HK-2 (cell line): ENCODE measurements around the gene HORMAD2.
"Not testable (repeated sequence)": the region's sequence is repeated elsewhere in the genome, so short reads cannot be mapped to it uniquely, and the experiment has no call there.

Source experiments
- DNase-seq: peaks from one replicate; pipeline ENCODE4 v3.0.0-alpha.2; 2018; ENCODE audit not compliant: unreplicated experiment

Gene HORMAD2

DNA sequence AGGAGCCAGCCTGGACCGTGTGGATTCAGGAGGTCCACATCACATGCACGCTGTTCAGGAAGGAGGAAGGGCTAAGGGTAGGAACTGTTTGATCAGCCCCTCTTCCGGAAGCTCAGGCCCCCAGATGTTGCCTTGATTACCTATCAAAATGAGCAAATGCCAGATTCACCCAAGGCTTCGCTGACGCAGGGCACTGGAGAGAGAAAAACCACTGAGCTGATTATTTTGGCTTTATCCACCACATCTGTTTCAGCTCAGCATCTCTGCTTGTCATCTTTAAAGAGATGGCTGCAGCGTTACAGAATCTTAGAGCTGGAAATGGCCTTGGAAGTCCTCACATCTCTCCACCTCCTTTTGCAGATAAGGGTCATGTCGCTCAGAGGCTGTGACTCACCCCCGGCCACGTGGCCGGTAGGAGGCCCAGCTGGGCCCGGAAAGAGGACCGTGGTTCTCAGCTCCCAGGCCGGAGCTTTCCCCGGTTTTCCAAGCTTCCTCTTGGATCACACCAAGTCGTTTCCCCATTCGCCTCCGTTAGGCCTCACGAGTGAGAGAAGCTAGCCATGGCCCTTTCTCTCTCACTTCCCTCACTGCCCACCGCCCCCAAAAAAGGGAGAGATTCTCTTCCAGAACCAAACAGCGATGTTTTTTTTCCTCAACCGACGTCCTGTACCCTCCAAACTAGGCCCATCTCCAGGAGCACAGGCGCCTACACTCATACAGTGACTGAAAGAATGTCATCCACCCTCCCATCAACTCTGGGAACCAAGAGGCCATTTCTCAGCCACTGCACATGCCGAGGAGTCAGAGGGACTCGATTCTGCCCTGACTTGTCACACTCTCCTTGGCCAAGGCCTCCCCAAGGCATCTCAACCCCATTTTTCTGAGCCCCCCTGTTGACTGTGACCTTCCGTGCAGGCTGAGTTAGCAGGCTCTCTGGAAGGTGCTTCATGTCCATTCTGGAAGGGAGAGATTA, 128.7 kb downstream of the HORMAD2 start:
- peak; percentile 71 for DNase-seq

DNA sequence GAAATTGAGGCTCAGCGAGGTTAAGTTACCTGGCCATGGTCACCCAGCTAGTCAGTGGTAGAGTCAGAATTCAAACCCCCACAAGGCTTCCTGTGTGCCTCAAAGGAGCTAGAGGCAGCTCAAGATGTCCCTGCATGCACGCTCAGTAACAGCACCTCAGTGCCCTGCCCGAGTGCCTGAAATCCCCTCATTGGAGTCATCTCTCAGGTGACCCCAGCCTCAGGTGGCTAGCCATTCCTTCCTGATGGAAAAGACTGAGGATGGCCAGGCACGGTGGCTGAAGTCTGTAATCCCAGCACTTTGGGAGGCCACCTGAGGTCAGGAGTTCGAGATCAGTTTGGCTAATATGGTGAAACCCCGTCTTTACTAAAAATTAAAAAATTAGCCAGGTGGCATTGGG, 129.4 kb downstream of the HORMAD2 start:
- no peak for DNase-seq

DNA sequence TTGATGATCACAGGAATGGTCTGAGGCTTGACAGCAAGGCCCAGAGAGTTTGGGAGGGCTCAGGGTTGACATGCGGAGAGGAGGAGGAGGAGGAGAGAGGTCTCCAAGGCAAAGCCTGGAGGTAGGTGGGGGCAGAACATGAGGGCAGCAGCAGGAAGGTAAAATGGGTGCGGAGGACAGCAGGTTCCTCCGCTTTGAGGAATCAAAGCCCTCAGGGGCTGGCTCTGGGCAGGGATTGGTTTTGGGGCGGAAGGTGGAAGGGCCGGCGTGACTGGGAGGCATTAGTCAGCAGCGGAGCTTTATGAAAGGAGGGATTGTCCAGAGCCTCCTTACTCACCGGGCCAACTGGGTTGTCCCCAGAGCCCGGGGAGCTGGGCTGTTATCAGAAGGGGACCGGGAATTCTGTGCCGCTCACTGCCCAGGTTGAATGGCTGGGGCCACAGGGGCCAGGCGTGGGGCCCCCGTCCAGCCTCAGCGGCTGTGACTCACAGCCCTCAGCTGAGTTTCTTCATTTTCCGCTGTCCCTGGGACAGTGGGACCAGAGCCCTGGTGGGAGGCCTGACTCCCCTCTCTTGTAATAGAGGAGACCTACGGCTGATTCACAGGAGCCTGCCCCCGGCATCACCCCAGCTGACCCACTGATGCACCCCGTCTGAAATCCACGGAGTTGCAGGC, 130.1 kb downstream of the HORMAD2 start:
- peak; percentile 83 for DNase-seq

DNA sequence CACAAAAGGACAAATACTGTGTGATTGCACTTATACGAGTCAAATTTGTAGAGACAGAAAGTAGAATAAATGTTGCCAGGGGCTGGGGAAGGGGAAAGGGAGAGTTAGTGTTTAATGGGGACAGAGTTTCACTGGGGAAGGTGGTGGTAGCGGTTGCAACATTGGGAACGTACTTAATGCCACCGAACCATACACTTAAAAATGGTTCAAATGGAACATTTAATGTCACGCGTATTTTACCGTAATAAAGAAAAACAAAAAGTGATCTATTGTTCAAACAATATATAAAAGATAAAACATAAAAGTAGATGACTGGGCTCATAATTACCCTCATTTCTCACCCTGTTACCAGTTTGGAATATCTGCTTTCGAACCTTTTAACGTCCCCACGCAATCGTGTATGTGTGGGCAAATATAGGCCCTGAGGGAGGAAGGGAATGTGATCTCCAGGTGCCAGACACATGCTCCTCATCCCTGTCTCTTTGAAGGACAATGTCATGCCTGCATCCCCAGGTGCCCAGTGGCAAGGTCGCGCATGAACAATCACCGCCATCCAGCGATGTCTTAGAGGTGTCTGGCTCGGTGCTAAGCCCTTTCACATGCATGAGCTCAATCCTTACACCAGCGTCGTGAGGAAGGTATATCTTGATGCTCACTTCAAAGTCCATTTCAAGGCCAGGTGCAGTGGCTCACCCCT, 131.0 kb downstream of the HORMAD2 start:
- DNase-seq: no peak

DNA sequence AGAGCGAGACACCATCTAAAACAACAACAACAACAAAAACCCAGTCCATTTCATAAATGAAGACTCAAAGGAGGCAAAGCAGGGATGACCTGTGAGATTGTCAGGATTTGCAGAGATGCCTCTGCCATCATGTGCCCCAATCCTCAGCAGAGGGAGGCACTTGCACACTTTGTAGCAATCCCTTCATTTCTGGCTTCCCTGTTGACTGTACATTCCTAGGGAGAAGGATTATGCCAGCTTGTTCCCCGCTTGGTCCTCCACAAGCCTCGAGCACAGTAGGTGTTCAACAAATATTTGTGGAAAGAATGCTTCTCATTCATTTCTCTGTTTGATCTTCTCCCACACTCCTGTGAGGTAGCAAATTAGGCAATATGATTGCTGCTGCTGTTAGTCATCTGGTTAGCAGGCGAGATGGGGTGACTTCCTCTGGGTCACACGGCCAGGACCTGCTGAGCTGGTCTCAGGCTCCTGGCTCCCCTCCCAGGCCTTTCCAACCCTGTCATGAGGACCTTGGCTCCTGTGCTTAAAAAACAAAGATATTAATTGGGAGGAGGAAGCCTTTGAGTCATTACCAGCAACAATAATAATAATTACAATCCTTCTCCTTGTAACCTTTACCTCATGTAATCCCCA, 132.2 kb downstream of the HORMAD2 start:
- DNase-seq: peak; percentile 78

DNA sequence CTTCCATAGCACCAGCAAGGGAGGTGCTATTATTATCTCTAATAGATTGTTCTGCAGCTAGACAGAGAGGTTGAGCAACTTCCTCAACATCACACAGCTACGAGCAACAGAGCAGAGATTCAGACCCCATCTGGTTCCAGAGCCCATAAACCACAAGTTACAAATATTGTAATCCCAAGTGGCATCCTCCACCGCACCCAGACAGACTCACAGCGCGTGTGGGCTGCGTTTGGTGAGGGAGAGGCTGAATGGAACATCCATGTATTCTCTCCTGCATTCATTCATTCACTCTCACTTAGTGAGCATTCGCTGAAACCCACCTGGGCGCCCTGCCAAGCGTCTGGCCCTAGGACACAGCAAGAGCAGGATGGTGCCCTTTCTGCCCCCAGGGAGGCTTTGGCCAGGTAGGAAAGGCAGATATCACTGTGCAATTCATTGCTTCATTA, 132.8 kb downstream of the HORMAD2 start:
- DNase-seq: peak; percentile 58

DNA sequence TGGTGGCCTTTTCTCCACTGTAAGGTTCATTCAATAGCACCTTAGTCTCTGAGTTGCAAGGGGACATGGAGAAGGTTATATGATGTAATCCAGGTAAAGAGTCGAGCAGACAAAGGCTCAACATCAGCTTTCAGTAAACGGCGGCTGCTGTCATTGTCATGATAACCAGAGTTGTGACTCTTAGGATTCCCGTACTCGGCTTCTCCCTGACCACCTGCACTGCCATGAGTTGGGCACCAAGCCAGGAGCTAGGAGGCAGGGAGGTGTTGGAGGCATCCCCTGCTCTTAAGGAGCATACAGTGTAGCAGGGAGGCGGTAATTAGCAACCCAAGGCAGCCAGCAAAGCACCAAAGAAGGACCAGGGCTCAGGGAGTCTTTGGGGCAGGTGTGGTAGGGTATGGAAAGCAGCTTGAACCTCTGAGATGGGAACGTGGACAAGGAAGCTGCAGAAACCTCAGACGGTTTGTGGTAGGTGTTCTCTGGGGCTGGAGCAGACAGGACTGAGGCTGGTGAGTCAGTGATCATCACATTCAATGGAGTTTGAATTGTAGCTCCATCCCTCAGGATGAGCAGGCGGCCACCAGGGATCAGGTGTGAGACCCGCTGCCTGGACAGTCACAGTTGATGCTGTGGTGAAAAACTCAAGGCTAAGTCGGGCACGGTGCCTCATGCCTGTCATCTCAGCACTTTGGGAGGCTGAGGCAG, 134.6 kb downstream of the HORMAD2 start:
- no peak for DNase-seq

DNA sequence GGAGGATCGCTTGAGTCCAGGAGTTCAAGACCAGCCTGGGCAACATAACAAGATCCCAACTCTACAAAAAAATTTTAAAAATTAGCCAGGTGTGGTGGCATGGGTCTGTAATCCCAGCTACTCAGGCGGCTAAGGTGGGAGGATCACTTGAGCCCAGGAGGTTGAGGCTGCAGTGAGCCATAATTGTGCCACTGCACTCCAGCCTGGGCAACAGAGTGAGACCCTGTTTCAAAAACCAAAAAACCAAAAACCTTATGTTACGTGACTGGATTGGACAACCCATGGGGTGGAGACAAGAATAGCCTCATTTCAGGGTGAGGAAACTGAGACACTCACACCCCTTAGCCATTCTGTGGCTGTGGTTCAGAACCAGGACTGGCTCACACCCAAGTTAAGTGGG, 136.0 kb downstream of the HORMAD2 start:
- DNase-seq: not testable (repeated sequence)

DNA sequence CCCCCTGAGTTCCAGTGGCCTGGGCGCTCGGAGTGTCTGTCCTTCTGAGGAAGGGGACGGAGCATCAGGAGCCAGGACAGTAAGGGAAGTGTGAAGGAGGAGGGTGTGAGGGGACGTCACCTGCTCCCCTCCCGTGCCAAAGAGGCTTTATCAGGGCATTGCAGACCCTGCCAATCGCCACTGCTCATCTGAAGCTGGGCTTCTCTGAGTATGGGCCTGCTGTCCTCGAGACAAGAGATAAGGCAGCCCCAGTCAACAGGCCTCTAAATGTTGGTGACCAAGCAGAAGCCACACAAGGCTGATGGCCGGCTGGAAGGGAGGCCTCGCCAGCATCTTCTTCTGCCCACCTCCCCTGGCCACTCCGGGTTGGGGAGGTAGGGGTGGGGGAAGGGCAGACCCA, 136.4 kb downstream of the HORMAD2 start:
- no peak for DNase-seq

DNA sequence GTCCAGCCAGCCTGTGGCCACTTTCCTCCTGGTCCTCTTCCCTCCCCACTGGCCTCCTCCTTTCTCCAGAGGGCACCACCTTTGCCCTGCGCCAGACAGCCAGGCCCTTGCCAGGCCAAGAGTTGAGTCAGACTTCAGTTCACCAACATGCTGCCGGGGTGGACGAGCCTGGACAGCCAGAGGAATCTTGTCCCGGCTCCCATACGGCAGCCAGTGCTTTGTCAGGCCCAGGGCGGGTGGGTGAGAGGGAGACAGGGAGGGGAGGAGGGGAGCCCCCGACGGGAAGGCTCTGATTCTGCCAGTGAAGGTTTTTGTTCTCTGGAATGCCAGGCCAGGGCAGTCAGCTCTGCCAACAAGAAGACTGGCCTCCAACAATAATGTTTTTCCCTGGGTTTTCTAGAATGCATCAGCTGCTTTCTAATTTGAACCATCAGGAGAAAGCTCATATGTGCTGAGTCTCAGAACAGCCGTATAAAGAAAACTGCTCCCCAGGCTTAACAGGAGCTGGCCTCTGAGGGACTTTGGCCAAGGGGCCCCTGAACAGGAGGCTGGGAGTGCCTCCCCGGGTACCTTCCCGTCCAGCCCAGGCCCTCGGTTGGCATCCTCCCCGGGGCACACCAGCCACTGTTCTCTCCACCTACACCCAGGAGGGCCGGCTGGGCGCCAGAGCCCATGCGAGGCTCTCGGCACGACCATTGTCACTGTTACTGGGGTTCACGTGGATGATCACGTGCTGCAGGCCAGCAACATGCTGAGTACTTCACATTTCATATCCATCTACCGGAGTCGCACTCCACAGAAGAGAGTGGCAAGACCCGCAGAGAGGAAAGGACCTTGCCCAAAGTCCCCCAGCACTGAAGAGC, 137.7 kb downstream of the HORMAD2 start:
- DNase-seq: no peak

DNA sequence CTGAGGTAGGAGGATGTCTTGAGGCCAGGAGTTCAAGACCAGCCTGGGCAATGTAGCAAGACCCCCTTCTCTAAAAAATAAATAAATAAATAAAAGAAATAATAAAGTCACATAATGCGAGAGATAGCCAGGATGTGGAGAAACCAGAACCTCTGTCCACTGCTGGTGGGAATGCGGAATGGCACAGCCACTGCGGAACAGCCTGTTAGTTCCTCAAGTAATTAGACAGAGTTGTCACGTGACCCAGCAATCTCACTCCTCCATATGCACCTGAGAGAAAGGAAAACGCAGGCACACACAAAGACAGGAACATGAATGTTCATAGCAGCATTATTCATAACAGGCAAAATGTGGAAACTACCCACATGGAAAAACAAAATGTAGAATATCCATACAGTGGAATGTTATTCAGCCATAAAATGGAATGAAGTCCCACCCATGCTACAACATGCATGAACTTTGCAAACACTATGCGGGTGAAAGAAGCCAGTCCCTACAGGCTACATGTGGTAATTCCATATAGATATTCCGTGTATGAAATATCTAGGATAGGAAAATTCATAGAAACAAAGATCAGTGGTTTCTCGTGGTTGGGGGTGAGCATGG, 138.9 kb downstream of the HORMAD2 start:
- no peak for DNase-seq

DNA sequence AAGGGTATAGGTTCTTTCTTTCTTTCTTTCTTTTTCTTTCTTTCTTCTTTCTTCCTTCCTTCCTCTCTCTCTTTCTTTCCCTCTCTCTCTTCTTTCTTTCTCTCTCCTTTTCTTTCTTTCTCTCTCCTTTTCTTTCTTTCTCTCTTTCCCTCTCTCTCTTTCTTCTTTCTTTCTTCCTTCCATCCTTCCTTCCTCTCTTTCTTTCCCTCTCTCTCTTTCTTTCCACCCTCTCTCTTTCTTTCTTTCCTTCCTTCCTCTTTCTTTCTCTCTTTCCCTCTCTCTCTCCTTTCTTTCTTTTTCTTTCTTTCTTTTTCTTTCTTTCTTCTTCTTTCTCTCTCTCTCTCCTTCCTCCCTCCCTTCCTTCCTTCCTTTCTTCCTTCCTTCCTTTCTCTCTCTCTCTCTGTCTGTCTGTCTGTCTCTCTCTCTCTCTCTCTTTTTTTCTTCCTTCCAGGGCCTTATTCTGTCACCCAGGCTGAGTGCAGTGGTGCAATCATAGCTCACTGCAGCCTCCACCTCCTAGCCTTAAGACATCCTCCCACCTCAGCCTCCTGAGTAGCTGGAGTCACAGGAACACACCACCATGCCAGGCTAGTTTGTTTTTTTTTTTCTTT, 139.5 kb downstream of the HORMAD2 start:
- DNase-seq: no peak

DNA sequence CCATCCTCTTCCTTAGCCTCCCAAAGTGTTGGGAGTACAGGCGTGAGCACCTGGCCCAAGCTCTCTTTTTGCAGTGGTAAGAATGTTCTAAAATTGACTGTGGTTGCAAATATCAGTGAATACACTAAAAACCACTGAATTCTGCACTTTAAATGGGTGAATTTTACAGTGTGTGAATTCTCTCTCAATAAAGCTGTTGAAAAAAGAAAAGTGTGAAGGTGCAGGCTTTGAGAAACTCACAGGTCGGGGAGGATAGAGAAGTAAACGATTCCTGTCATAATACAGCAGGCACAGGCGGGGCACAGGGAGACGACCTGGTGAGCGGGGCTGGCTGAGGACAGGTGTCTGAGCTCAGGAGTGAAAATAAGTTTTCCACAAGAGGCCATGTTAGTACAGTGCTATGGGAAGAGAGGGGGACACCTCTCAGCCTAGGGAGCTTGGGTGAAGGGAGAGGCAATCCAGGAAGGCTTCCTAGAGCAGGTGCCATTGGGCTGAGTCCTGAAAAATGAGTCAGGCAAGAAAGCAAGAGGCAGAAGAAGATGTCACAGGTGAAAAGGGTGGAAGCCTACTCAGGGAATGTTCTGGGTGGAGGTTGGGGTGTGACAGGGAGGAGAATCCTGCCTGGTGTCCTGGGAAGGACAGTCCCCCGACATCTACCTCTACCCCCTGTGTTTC, 140.2 kb downstream of the HORMAD2 start:
- DNase-seq: no peak

DNA sequence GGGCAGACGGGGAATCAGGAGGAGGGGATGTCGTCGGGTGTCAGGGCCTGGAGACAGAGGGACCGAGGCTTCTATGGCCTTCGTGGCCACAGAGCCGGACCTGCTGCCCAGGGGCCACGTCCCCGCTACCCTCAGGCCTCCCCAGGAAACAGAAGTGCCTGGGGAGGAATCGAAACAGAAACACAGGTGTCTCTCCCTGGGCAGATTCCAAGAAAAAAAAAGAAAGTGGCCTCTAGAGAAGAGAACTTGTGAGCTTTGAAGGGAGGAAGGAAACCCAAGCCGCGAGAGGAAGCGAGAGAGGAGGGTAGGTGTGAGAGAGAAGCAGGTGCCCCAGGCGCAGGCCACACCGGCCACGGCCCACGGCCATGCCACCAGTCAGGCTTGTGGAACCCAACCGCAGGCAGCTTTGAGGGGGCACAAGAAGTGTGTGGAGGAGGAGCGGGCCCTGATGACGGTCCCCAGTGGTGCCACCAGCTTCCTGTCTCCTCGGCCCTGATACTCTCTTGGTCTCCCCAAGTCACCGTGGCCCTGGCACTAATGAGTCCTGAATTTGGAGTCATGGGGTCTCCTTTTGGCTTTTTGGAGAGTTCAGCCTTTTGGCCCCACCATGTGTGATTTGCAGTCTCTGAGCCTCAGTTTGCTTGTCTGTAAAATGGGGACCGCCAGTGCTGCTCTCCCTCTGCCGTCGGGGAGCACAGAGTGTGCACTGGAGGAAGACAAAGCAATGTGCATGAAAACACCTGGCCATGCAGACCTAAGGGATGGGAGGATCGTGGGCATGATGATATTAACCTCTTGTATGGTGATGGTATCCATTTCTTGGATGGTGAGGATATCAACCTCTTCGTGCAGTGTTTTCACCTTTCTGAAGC, 141.1 kb downstream of the HORMAD2 start:
- no peak for DNase-seq

DNA sequence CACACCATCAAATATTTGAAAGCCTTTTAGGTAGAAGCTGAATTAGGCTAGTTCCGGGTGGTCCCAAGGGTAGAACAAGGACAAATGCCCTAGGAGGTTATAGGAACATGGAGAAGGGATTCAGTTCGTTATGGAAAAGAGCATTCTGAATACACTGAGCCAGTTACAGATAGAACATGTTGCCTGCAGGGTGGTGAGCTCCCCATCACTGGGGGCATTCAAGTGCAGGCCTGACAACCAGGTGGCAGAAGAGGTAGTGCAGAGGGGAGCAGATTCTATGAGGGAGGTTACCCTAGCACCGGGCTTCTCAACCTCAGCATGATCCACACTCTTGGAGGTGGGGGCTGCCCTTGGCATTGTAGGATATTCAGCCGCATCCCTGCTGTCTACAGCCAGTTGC, 142.1 kb downstream of the HORMAD2 start:
- no peak for DNase-seq

DNA sequence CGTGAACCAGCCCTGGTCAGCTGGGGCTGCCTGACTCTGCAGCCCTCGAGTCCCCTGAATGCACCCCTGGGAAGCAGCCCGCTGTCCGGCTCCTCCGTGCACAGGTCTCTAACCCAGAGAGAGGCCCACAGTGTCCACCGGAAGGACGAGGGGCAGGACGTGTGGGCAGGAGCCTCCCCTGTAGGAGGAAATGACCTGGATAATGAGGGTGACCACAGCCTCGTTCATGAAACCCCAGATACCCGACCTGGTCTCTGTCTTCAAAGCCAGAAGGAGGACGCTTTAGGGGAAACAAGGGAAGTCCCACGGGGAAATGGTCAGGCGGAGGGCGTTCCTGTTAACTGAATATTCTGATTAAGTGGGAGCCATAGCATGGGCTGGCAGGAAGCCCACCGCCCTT, 143.0 kb downstream of the HORMAD2 start:
- DNase-seq: peak; percentile 40

DNA sequence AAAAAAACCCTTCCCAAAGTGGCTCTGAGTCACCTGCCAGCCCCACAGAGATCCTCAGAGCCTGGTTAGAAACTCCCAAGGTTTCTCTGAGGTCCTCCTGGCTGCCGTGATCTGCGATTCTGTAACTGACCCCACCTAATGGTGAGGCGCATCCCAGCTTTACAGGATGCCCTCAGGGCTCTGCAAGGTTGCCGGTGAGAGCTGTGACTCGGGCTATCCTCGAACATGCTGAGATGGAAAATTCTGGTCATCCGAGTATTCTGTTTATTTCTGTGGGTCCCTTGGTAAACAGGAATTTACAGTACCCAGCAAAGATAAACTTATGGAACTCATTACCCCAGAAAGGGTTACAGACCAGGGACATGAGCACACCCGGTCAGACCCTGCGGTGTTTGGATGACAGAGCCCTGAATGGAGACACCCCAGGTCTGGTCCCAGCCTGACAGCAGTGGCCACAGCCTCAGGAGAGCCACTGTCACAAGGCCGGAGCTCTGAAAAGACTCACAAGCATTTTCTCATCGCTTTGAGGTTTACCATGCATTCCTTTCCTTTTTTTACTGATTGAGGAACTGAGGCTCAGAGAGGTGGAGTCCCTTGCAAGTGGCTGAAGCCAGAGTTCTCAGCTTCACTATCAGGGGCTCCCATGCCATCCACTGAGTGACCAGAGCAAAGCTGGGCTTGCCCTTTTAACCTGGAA, 144.0 kb downstream of the HORMAD2 start:
- peak; percentile 71 for DNase-seq
